HCT116 (cell line): ENCODE measurements around the gene EXD3. TPM values are rescaled to one million over a fixed set of nuclear protein-coding genes. Genes with fewer than 3 reads are reported as not detected.

Experiments used
- ATAC-seq: fragments of 200-7000 bp; cut with Tn5 transposase; 2 replicates; pipeline ENCODE4 v1.9.1; 2020; ENCODE audit warnings: mild to moderate bottlenecking, moderate library complexity
- BruUV-seq: library from RNA; stranded (reverse); fragments of 400-500 nt; replicated peaks from 2 replicates; lab custom pipeline; 2021; lab: Mats Ljungman, UMichigan
- CTCF ChIA-PET: fragments of 300-600 bp; sonication (Branson Sonifier 250); formaldehyde crosslinking; loops from one replicate; lab custom pipeline; 2021; ENCODE audit warnings: antibody characterized with exemption; lab: Charles Lee
- POLR2A ChIA-PET: fragments of 300-600, 350-600 bp; sonication (Branson Sonifier 250); formaldehyde crosslinking; loops from one replicate; lab custom pipeline; 2021; ENCODE audit warnings: antibody characterized with exemption; lab: Charles Lee
- RAD21 ChIA-PET, 2 experiments: fragments of 300-600 bp; sonication (Branson Sonifier 250); formaldehyde crosslinking; loops; one replicate each; lab custom pipeline; 2023; ENCODE audit warnings: low total read pairs in 2 of 2; ENCODE audit not compliant: uncharacterized antibody in 2 of 2, unreplicated experiment in 2 of 2, low non-redundant PET in 1 of 2; lab: Charles Lee
- DNase-seq: peaks from one replicate; pipeline ENCODE4 v3.0.0-alpha.2; 2010; ENCODE audit warnings: low read depth, low spot score
- H2AFZ ChIP-seq: fragments of 200-600 bp; shearing (Covaris generic), sonication (generic); 2 replicates; pipeline ENCODE4 v1.6.1; 2017; ENCODE audit warnings: low read depth, mixed run types, mixed read lengths, antibody characterized with exemption, low read length; ENCODE audit not compliant: poor library complexity, severe bottlenecking
- H3K27ac ChIP-seq: 2 replicates; pipeline ENCODE4 v1.5.1; 2012; ENCODE audit warnings: low read depth, low read length
- H3K27me3 ChIP-seq: fragments of 200-600 bp; sonication (generic); 2 replicates; pipeline ENCODE4 v1.6.1; 2016; ENCODE audit warnings: mixed run types, low read length, mixed read lengths; ENCODE audit not compliant: insufficient read depth
- H3K36me3 ChIP-seq, 2 experiments: fragments of 200-500 bp in 1 of 2; fragments of 200-600 bp in 1 of 2; sonication (Bioruptor generic) in 1 of 2; sonication (generic) in 1 of 2; 2 replicates each; pipeline versions ENCODE4 v1.5.1 to v1.6.1; 2014 to 2016; ENCODE audit warnings: low read length in 2 of 2, inconsistent platforms in 1 of 2, mixed read lengths in 1 of 2, mixed run types in 1 of 2; ENCODE audit not compliant: insufficient read depth in 2 of 2, control insufficient read depth in 1 of 2
- H3K4me1 ChIP-seq, 2 experiments: fragments of 200-600 bp in 1 of 2; sonication (generic) in 1 of 2; 2 replicates each; pipeline versions ENCODE4 v1.5.1 to v1.6.1; 2012 to 2017; ENCODE audit warnings: low read length in 2 of 2, inconsistent platforms in 1 of 2, mild to moderate bottlenecking in 1 of 2, mixed read lengths in 1 of 2, mixed run types in 1 of 2, moderate library complexity in 1 of 2; ENCODE audit not compliant: insufficient read depth in 2 of 2, control insufficient read depth in 1 of 2
- H3K4me2 ChIP-seq: fragments of 200-600 bp; sonication (generic); 2 replicates; pipeline ENCODE4 v1.6.1; 2017; ENCODE audit warnings: mixed run types, low read length, mixed read lengths
- H3K4me3 ChIP-seq, 2 experiments: fragments of 200-600 bp in 1 of 2; sonication (generic) in 1 of 2; replicated peaks in 1 of 2; 2 replicates each; pipeline ENCODE4 v1.5.1; 2011 to 2016; ENCODE audit warnings: low read length in 2 of 2, control low read depth in 1 of 2, low read depth in 1 of 2, mild to moderate bottlenecking in 1 of 2, mixed read lengths in 1 of 2, mixed run types in 1 of 2
- H3K79me2 ChIP-seq: fragments of 200-600 bp; sonication (generic); 2 replicates; pipeline ENCODE4 v1.6.1; 2017; ENCODE audit warnings: mild to moderate bottlenecking, mixed run types, low read length, moderate library complexity, mixed read lengths; ENCODE audit not compliant: insufficient read depth
- H3K9ac ChIP-seq: fragments of 200-600 bp; sonication (generic); 2 replicates; pipeline ENCODE4 v1.6.1; 2016; ENCODE audit warnings: low read length, mixed read lengths
- H3K9me2 ChIP-seq: fragments of 200-600 bp; sonication (generic), shearing (Covaris generic); 2 replicates; pipeline ENCODE4 v1.6.1; 2017; ENCODE audit warnings: mixed run types, mild to moderate bottlenecking, moderate library complexity; ENCODE audit not compliant: insufficient read depth
- H3K9me3 ChIP-seq, 2 experiments: fragments of 200-500 bp in 1 of 2; fragments of 200-600 bp in 1 of 2; sonication (Bioruptor generic) in 1 of 2; sonication (generic) in 1 of 2; 2 replicates each; pipeline ENCODE4 v1.6.1; 2014 to 2017; ENCODE audit warnings: low read length in 2 of 2, mixed read lengths in 2 of 2, inconsistent platforms in 1 of 2, low read depth in 1 of 2, mild to moderate bottlenecking in 1 of 2, mixed run types in 1 of 2, moderate library complexity in 1 of 2; ENCODE audit not compliant: control insufficient read depth in 1 of 2, insufficient read depth in 1 of 2
- H4K20me1 ChIP-seq: fragments of 200-600 bp; sonication (generic), shearing (Covaris generic); 2 replicates; pipeline ENCODE4 v1.6.1; 2017; ENCODE audit warnings: mixed run types, mild to moderate bottlenecking, moderate library complexity; ENCODE audit not compliant: insufficient read depth
- ATF3 ChIP-seq: IDR thresholded peaks from 2 replicates; pipeline ENCODE4 v1.6.1; 2012
- CEBPB ChIP-seq: IDR thresholded peaks from 2 replicates; pipeline ENCODE4 v1.6.1; 2012; ENCODE audit warnings: low read depth
- CTCF ChIP-seq, 3 experiments: fragments of 200-600 bp in 1 of 3; sonication (generic) in 1 of 3; IDR thresholded peaks in 2 of 3; conservative IDR thresholded peaks in 1 of 3; 2 replicates each; pipeline ENCODE4 v1.5.1; 2012 to 2017; ENCODE audit warnings: low read depth in 2 of 3, low read length in 2 of 3, antibody characterized with exemption in 1 of 3, borderline replicate concordance in 1 of 3, control low read depth in 1 of 3, mild to moderate bottlenecking in 1 of 3, mixed read lengths in 1 of 3, mixed run types in 1 of 3, moderate library complexity in 1 of 3; ENCODE audit not compliant: insufficient read depth in 1 of 3
- ELF1 ChIP-seq: IDR thresholded peaks from 2 replicates; pipeline ENCODE4 v1.6.1; 2012; ENCODE audit warnings: low read depth, borderline replicate concordance
- FOSL1 ChIP-seq: IDR thresholded peaks from 2 replicates; pipeline ENCODE4 v1.6.1; 2012; ENCODE audit warnings: low read depth
- JUND ChIP-seq: IDR thresholded peaks from 2 replicates; pipeline ENCODE4 v1.6.1; 2012
- MAX ChIP-seq: IDR thresholded peaks from 2 replicates; pipeline ENCODE4 v1.6.1; 2012
- POLR2AphosphoS5 ChIP-seq: IDR thresholded peaks from 2 replicates; pipeline ENCODE4 v1.6.1; 2011; ENCODE audit warnings: mild to moderate bottlenecking, low read depth, low read length, moderate library complexity
- RAD21 ChIP-seq: IDR thresholded peaks from 2 replicates; pipeline ENCODE4 v1.6.1; 2012; ENCODE audit warnings: low read depth, mild to moderate bottlenecking
- REST ChIP-seq: IDR thresholded peaks from 2 replicates; pipeline ENCODE4 v1.6.1; 2012; ENCODE audit warnings: low read depth
- SIN3A ChIP-seq: IDR thresholded peaks from 2 replicates; pipeline ENCODE4 v1.6.1; 2012; ENCODE audit warnings: low read depth
- SP1 ChIP-seq: IDR thresholded peaks from 2 replicates; pipeline ENCODE4 v1.6.1; 2012; ENCODE audit warnings: low read depth
- SRF ChIP-seq: IDR thresholded peaks from 2 replicates; pipeline ENCODE4 v1.6.1; 2012; ENCODE audit warnings: low read depth
- TCF7L2 ChIP-seq: IDR thresholded peaks from 2 replicates; pipeline ENCODE4 v1.7.0; 2011; ENCODE audit warnings: borderline replicate concordance, inconsistent platforms; ENCODE audit not compliant: insufficient read depth, insufficient read length; ENCODE audit errors: extremely low read depth
- YY1 ChIP-seq: IDR thresholded peaks from 2 replicates; pipeline ENCODE4 v1.6.1; 2011; ENCODE audit warnings: low read length, low read depth, moderate library complexity, mild to moderate bottlenecking; ENCODE audit not compliant: insufficient replicate concordance; ENCODE audit errors: extremely low read depth
- ZBTB33 ChIP-seq: IDR thresholded peaks from 2 replicates; pipeline ENCODE4 v1.6.1; 2011; ENCODE audit warnings: mild to moderate bottlenecking, low read length, moderate library complexity; ENCODE audit not compliant: insufficient replicate concordance; ENCODE audit errors: extremely low read depth
- ZFX ChIP-seq: fragments of 450-650 bp; IDR thresholded peaks from 2 replicates; pipeline ENCODE4 v1.6.1; 2017
- ZNF274 ChIP-seq: fragments of 200-500 bp; sonication (Bioruptor generic); IDR thresholded peaks from 2 replicates; pipeline ENCODE4 v1.6.1; 2014; ENCODE audit warnings: mild to moderate bottlenecking, low read depth, low read length, inconsistent platforms
- intact Hi-C: fragments of 100-400 bp; cut with micrococcal nuclease; formaldehyde crosslinking; loops from 2 replicates; pipeline ENCODE4 v1.10.0; 2022
- total RNA-seq: library from RNA; stranded (reverse); gene quantifications from one replicate; pipeline ENCODE4 v1.2.1, GENCODE V29; 2021; ENCODE audit not compliant: unreplicated experiment

Gene EXD3
- total RNA-seq, 1 experiment from 2014 or later, result 25.4 TPM

GRCh38 chr9:137463931-137464290, 40.9 kb upstream of the EXD3 start:
- H3K4me1 ChIP-seq, result peaks cover 13 to 28% of the 10 kb centered on the region in 2 experiments

More at GRCh38 chr9:137463931-137464290, 40.9 kb upstream of the EXD3 start:
- H3K4me2 ChIP-seq, result no peak overlapping the region
- H3K4me3 ChIP-seq, result no peak overlapping the region
- no peak overlapping the region for H3K27ac ChIP-seq
- RAD21 ChIA-PET, result no interaction called here
- H3K27me3 ChIP-seq, result no peaks in the 10 kb centered on the region
- DNase-seq (no peak), ATAC-seq (no peak)
- TF ChIP-seq ELF1 (no peak), ZBTB33 (no peak), CEBPB (no peak), SIN3A (no peak), JUND (no peak), SP1 (no peak), SRF (no peak), REST (no peak), YY1 (no peak), RAD21 (no peak), MAX (no peak), ATF3 (no peak), POLR2AphosphoS5 (no peak), TCF7L2 (no peak), ZNF274 (no peak), ZFX (no peak), FOSL1 (no peak), CTCF (IDR thresholded peaks at IDR 0.05 in 2 of 3, conservative IDR thresholded peaks at IDR 0.05 in 1 of 3; ENCODE audit: borderline replicate concordance in 1 of 3, insufficient read depth in 1 of 3, low read depth in 2 of 3, low read length in 2 of 3) (no peak)
- H3K9ac ChIP-seq, result no peak overlapping the region
- H3K9me2 ChIP-seq, result no peaks in the 10 kb centered on the region
- H3K9me3 ChIP-seq, result no peaks in the 10 kb centered on the region
- no peaks in the 10 kb centered on the region for H3K36me3 ChIP-seq
- H3K79me2 ChIP-seq, result no peaks in the 10 kb centered on the region
- intact Hi-C loops, result no loop called here
- POLR2A ChIA-PET, result no interaction called here
- H2AFZ ChIP-seq, result no peak overlapping the region
- CTCF ChIA-PET, result no interaction called here
- BruUV-seq, result no TSS peak
- H4K20me1 ChIP-seq, result no peaks in the 10 kb centered on the region
